ENCODE data around the gene CUL9. TPM values are rescaled to one million over a fixed set of nuclear protein-coding genes. Genes with fewer than 3 reads are reported as not detected.

CUL9 gene
- total RNA-seq, 1 experiment from 2014 or later: 15.2 TPM

GRCh38 chr6:43199912-43200311, 17.9 kb downstream of the CUL9 start:
- no peak overlapping the region for H2BK15ac ChIP-seq (ENCODE audit: low read depth, low read length)
- no peak for DNase-seq
- no peaks in the 10 kb centered on the region for H4K20me1 ChIP-seq (ENCODE audit: control insufficient read depth, insufficient read depth, insufficient read length)
- H3K79me2 ChIP-seq (ENCODE audit: insufficient read depth, low read length): no peaks in the 10 kb centered on the region
- H3K4me2 ChIP-seq (ENCODE audit: insufficient read depth, insufficient read length, low read length): no peak overlapping the region
- H3K18ac ChIP-seq (ENCODE audit: insufficient read length, low read depth, low read length): no peak overlapping the region
- H3K4me1 Mint-ChIP-seq: peaks cover 4 to 10% of the 10 kb centered on the region in 2 experiments; a peak in 3 of 4 replicates
- no peak overlapping the region for H2AK5ac ChIP-seq (ENCODE audit: insufficient read length, low read length)
- H3K9me3 Mint-ChIP-seq: no peaks in the 10 kb centered on the region
- no peaks in the 10 kb centered on the region; the same call in 1 of the 2 replicates for H3K27me3 Mint-ChIP-seq (ENCODE audit: low read depth)
- H4K5ac ChIP-seq (ENCODE audit: insufficient read length, low read depth, low read length): no peak overlapping the region
- H2BK120ac ChIP-seq (ENCODE audit: low read depth, low read length, poor library complexity, severe bottlenecking): no peak overlapping the region
- no peak overlapping the region for H3K4ac ChIP-seq (ENCODE audit: low read depth, low read length)
- H4K91ac ChIP-seq (ENCODE audit: insufficient read length, low read depth, low read length): no peak overlapping the region
- no peaks in the 10 kb centered on the region for H3K23me2 ChIP-seq (ENCODE audit: insufficient read length, low read depth, low read length, poor library complexity, severe bottlenecking)
- H3K27me3 ChIP-seq (ENCODE audit: insufficient read depth, low read length): no peaks in the 10 kb centered on the region
- H4K8ac ChIP-seq (replicated peaks; ENCODE audit: insufficient read length, low read depth, low read length): no peak overlapping the region
- no peak overlapping the region for H2BK5ac ChIP-seq (ENCODE audit: insufficient read length, low read length)
- H3K27ac ChIP-seq (ENCODE audit: insufficient read length, low read depth, low read length): no peak overlapping the region
- no peaks in the 10 kb centered on the region for H3K79me1 ChIP-seq (ENCODE audit: insufficient read depth, low read depth, low read length, poor library complexity, severe bottlenecking)
- H3K9ac ChIP-seq (ENCODE audit: extremely low read depth, insufficient read length, low read length): no peak overlapping the region
- H3K23ac ChIP-seq (ENCODE audit: insufficient read length, low read depth, low read length): no peak overlapping the region
- no peaks in the 10 kb centered on the region for H3K4me1 ChIP-seq (ENCODE audit: insufficient read depth, low read length)
- TF ChIP-seq CTCF (conservative IDR thresholded peaks at IDR 0.05): no peak
- no peak overlapping the region for H3K4me3 Mint-ChIP-seq
- H3T11ph ChIP-seq (ENCODE audit: low read length): no peak overlapping the region
- H3K14ac ChIP-seq (ENCODE audit: insufficient read depth, low read length): no peak overlapping the region
- H3K36me3 Mint-ChIP-seq (ENCODE audit: insufficient read depth in 1 of 3, low read depth in 3 of 3): peaks cover 1 to 12% (median 4%) of the 10 kb centered on the region in 3 experiments; a peak in 5 of 7 replicates
- no peak overlapping the region for H2AFZ ChIP-seq (ENCODE audit: low read length)
- H2BK12ac ChIP-seq (ENCODE audit: insufficient read length, low read depth, low read length): no peak overlapping the region
- H3K9me3 ChIP-seq (ENCODE audit: control insufficient read depth, low read depth, low read length): no peaks in the 10 kb centered on the region
- WGBS (ENCODE audit: extremely low coverage, insufficient read length, low lambda C conversion rate): no CpG with 5 or more reads among the region's 6 CpGs
- H2BK20ac ChIP-seq (ENCODE audit: low read depth, low read length, poor library complexity, severe bottlenecking): no peak overlapping the region
- H3K56ac ChIP-seq (ENCODE audit: insufficient read length, low read depth, low read length): no peak overlapping the region
- H3K27ac Mint-ChIP-seq: peak overlapping the region in 1 of 3 experiments; percentile 8; a peak in 2 of 7 replicates
